Body of pancreas (tissue), 4 donors: ENCODE measurements around the gene RSPH9.

Experiments used
- POLR2A ChIP-seq, 3 donors: fragments of 450-650 bp; IDR thresholded peaks; one replicate each; pipeline ENCODE4 v1.6.1; 2016; ENCODE audit warnings: antibody characterized with exemption in 3 of 3, mild to moderate bottlenecking in 2 of 3
- TF ChIP-seq, protein P1 (sequence below), 7 experiments: fragments of 450-650 bp in 4 of 7; fragments of 200-600 bp in 3 of 7; sonication (generic) in 3 of 7; IDR thresholded peaks; one replicate each; pipeline ENCODE4 v1.5.1; 2016 to 2019; ENCODE audit warnings: antibody characterized with exemption in 7 of 7

DNA sequence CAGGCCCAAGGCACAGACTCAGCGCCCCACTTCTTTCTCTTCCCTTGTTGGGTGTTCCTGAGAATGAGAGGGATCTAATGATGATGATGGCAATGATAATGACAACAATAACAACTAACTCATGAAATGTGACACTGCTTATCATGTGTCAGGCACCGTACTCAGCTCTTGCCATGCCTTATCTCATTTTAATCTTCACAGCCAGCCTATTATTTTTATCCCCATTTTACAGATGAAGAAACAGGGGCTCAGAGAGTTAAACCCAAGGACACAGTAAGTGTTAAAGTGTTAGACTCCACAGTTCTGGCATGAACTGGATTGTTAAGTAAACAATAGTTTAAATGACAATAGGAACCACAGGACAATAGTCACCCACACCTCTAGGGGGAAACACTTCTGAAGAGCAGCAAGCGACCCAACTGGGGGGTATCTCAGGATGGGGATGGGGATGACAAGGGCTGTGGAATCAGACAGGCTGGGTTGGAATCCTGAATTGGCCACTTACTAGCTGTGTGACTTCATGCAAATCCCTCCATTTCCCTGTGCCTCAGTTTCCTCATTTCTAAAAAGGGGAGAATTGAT is 12.5 kb downstream of the RSPH9 start:
- TF ChIP-seq, protein P1, sequence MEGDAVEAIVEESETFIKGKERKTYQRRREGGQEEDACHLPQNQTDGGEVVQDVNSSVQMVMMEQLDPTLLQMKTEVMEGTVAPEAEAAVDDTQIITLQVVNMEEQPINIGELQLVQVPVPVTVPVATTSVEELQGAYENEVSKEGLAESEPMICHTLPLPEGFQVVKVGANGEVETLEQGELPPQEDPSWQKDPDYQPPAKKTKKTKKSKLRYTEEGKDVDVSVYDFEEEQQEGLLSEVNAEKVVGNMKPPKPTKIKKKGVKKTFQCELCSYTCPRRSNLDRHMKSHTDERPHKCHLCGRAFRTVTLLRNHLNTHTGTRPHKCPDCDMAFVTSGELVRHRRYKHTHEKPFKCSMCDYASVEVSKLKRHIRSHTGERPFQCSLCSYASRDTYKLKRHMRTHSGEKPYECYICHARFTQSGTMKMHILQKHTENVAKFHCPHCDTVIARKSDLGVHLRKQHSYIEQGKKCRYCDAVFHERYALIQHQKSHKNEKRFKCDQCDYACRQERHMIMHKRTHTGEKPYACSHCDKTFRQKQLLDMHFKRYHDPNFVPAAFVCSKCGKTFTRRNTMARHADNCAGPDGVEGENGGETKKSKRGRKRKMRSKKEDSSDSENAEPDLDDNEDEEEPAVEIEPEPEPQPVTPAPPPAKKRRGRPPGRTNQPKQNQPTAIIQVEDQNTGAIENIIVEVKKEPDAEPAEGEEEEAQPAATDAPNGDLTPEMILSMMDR (IDR thresholded peaks at IDR 0.05): no peak
- no peak for TF ChIP-seq POLR2A (IDR thresholded peaks at IDR 0.05)
